Panc1 (cell line): ENCODE results near the gene HMGN3.

Experiments
- POLR2AphosphoS5 ChIP-seq: IDR thresholded peaks from 2 replicates; pipeline ENCODE4 v1.6.1; 2012; ENCODE audit warnings: mild to moderate bottlenecking, low read depth, low read length, moderate library complexity
- SIN3A ChIP-seq: IDR thresholded peaks from 2 replicates; pipeline ENCODE4 v1.6.1; 2012; ENCODE audit warnings: low read depth, mild to moderate bottlenecking, low read length, moderate library complexity, borderline replicate concordance; ENCODE audit not compliant: insufficient read depth
- TCF7L2 ChIP-seq: IDR thresholded peaks from 2 replicates; pipeline ENCODE4 v1.6.1; 2011; ENCODE audit warnings: mild to moderate bottlenecking, low read depth, low read length, inconsistent platforms
- TF ChIP-seq, protein P1 (sequence below): fragments of 450-650 bp; IDR thresholded peaks from 2 replicates; pipeline ENCODE4 v1.5.1; 2017; ENCODE audit warnings: mild to moderate bottlenecking
- TF ChIP-seq, protein P2 (sequence below), 2 experiments: IDR thresholded peaks; 2 replicates each; pipeline ENCODE4 v1.6.1; 2011 to 2012; ENCODE audit warnings: low read depth in 2 of 2, control low read depth in 1 of 2, low read length in 1 of 2, mild to moderate bottlenecking in 1 of 2, moderate library complexity in 1 of 2; ENCODE audit not compliant: insufficient read depth in 1 of 2

DNA sequence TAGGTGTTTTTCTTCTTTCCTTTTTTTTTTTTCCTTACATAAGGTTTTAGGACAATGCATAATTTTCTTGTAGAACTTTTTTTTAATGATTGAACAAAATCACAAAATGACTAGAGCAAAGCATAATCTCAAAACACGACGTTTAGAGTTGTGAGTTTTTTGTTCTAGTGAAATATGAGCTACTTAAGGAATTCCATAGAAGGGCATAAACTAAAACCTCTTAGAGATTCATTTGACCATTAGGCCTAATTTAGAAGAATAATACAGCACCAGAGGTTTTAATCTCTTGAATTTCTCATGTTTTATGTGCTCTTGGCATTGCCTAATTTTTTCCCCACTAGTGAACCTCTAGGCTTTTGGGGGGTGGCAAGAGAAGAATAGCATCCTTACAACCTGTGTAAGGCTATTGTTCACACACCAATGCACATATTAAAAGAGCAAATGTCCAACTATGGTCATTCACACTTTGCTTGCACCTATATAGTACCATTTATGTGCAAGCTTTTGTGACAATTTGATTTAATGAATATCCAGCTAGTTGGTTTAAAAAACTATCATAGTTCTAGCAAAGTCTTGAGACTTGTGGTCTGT lies 44.6 kb downstream of the HMGN3 start:
- TF ChIP-seq, protein P1, sequence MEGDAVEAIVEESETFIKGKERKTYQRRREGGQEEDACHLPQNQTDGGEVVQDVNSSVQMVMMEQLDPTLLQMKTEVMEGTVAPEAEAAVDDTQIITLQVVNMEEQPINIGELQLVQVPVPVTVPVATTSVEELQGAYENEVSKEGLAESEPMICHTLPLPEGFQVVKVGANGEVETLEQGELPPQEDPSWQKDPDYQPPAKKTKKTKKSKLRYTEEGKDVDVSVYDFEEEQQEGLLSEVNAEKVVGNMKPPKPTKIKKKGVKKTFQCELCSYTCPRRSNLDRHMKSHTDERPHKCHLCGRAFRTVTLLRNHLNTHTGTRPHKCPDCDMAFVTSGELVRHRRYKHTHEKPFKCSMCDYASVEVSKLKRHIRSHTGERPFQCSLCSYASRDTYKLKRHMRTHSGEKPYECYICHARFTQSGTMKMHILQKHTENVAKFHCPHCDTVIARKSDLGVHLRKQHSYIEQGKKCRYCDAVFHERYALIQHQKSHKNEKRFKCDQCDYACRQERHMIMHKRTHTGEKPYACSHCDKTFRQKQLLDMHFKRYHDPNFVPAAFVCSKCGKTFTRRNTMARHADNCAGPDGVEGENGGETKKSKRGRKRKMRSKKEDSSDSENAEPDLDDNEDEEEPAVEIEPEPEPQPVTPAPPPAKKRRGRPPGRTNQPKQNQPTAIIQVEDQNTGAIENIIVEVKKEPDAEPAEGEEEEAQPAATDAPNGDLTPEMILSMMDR = no peak
- TF ChIP-seq SIN3A (no peak), POLR2AphosphoS5 (no peak), TCF7L2 (no peak)
- TF ChIP-seq, protein P2, sequence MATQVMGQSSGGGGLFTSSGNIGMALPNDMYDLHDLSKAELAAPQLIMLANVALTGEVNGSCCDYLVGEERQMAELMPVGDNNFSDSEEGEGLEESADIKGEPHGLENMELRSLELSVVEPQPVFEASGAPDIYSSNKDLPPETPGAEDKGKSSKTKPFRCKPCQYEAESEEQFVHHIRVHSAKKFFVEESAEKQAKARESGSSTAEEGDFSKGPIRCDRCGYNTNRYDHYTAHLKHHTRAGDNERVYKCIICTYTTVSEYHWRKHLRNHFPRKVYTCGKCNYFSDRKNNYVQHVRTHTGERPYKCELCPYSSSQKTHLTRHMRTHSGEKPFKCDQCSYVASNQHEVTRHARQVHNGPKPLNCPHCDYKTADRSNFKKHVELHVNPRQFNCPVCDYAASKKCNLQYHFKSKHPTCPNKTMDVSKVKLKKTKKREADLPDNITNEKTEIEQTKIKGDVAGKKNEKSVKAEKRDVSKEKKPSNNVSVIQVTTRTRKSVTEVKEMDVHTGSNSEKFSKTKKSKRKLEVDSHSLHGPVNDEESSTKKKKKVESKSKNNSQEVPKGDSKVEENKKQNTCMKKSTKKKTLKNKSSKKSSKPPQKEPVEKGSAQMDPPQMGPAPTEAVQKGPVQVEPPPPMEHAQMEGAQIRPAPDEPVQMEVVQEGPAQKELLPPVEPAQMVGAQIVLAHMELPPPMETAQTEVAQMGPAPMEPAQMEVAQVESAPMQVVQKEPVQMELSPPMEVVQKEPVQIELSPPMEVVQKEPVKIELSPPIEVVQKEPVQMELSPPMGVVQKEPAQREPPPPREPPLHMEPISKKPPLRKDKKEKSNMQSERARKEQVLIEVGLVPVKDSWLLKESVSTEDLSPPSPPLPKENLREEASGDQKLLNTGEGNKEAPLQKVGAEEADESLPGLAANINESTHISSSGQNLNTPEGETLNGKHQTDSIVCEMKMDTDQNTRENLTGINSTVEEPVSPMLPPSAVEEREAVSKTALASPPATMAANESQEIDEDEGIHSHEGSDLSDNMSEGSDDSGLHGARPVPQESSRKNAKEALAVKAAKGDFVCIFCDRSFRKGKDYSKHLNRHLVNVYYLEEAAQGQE (IDR thresholded peaks at IDR 0.05; ENCODE audit: insufficient read depth in 1 of 2, low read depth in 2 of 2, low read length in 1 of 2) = no peak
